RKO (cell line): ENCODE results near the gene TRIM22.
"Not testable (repeated sequence)": the region's sequence is repeated elsewhere in the genome, so short reads cannot be mapped to it uniquely, and the experiment has no call there.

ENCODE experiments used
- DNase-seq: peaks from one replicate; pipeline ENCODE4 v3.0.0-alpha.2; 2016; ENCODE audit warnings: low spot score

The TRIM22 gene

DNA sequence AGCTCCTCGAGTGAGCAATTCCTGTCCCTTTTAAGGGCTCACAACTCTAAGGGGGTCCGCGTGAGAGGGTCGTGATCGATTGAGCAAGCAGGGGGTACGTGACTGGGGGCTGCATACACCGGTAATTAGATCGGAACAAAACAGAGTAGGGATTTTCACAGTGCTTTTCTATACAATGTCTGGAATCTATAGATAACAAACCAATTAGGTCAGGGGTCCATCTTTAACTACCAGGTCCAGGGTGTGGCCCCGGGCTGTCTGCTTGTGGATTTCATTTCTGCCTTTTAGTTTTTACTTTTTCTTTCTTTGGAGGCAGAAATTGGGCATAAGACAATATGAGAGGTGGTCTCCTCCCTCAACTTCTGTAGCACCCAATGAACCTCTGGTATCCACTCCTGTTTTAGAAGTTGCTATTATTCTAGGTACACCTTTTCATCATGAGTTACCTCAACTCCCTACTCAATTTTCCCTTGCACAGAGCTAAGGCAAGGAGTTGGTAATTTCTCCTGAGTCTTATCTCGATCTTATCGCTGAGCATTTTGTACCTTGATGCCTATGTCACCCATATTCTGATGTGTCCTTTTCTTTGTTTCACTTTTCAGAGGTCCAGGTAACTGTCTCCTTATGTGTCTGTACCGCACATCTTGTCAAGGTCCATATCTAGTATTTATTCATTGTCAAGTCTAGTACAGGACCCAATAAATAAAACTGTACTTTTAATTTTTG, 1.8 kb downstream of the TRIM22 start:
- DNase-seq: not testable (repeated sequence)

- DNase-seq: no peak
These were observed 2.4 kb downstream of the TRIM22 start for GRCh38 chr11:5691964-5692361.

GRCh38 chr11:5694642-5695041, 5.1 kb downstream of the TRIM22 start:
- no peak for DNase-seq

GRCh38 chr11:5695580-5695979, 6.0 kb downstream of the TRIM22 start:
- no peak for DNase-seq

- DNase-seq: no peak
These were observed 6.6 kb downstream of the TRIM22 start for GRCh38 chr11:5696210-5696609.

GRCh38 chr11:5698281-5698680, 8.7 kb downstream of the TRIM22 start:
- no peak for DNase-seq

- no peak for DNase-seq
These were observed 10.9 kb downstream of the TRIM22 start for GRCh38 chr11:5700421-5701054.

DNA sequence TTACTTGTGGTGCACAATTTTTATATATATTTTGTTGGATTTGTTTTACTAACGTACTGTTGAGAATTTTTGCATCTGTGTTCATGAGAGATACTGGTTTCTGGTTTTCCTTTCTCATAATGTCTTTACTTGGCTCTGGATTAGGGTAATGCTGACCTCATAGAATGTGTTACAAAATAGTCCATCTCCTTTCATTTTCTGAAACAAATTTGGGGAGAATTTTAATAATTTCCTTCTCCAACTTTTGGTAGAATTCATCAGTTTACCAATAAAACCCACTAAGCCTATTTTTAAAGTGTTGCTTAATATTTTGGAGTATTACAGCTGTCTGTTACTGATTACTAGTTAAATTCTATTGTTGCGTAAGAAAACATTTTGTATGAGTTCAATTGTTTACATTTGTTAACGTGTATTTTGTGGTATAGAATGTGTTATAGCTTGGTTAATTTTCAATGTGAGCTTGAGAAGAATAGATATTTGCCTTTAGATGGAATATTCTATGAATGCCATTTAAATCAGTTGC, 11.5 kb downstream of the TRIM22 start:
- DNase-seq: no peak

DNA sequence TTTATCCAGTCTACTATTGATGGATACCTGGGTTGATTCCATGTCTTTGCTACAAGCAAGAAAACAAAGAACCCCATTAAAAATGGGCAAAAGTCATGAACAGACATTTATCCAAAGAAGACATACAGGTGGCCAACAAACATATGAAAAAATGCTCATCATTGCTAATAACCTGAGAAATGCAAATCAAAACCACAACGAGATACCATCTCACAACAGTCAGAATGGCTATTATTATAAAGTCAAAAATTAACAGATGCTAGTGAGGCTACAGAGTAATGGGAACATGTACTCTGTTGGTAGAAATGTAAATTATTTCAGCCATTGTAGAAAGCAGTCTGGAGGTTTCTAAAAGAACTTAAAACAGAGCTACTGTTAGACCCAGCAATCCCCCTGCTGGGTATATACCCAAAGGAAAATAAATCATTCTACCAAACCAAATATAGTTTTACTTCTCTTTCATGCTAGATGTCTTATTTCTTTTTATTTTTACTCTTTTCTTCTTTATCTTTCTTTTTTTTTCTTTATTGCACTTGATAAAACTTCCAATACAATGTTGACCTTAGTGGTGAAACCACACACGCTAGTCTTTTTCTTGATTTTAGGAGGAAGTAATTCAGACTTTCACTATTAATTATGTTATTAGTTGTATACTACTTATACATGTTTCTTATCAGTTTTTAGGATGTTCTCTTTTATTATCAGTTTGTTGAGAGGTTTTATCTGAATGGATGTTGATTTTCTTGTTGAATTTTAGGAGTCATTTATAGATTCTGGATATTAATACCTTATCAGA, 14.3 kb downstream of the TRIM22 start:
- no peak for DNase-seq

DNA sequence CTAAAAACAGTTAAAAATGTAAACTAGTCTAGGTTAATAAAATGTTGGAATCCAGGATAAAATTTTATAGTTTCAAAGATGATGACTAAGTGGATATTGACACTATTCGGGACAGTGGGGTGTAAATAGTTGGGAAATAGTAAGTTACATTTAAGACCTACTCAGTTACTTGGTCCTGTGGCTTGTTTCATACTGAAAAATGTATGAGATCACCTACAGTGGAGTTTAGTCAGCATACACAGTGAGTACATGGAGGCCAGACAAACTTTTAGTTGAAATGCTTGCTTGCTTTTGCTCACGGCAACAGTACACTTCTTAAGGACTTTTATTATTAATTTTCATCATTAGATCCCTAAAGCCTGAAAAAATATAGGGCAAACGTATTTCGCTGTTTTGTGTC, 16.1 kb downstream of the TRIM22 start:
- peak; percentile 9 for DNase-seq

DNA sequence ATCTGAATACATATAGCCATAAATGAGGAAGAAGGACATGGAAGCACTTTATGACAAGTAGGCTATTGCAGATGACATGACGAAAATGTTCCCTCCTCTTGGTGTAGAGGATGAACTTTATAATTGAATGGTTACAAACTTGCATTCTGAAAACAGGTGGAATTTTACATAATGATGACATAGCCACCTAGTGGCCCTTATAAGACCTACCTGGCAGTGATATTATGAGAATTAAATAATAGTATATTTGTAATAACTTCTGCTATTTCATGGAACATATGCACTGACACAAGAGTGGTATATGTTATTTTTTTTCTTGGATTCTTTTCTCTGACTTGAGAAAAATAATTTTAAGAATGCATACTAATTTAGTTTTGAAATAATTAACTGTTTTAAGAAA, 22.9 kb downstream of the TRIM22 start:
- DNase-seq: peak; percentile 28

DNA sequence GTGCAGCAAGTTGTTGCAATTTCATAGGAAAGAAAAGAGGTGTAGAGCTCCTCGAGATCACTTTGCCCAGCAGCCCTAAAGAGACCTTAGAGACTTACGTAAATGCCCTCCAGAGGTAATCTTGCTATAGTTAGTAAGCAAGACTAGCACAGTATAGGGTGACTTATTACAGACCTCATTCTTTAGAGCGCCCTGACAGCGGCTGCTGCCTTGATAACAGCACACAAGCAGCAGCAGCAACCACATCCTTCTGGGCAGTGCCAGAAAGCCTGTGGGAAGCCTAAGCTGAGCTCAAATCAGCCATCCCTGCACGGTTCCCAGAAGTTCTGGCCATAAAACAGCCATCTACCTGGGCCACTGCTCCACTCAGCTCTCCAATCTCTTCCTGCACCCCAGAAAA, 24.1 kb downstream of the TRIM22 start:
- no peak for DNase-seq

- DNase-seq: not testable (repeated sequence)
These were observed 26.9 kb downstream of the TRIM22 start for GRCh38 chr11:5716518-5716917.

DNA sequence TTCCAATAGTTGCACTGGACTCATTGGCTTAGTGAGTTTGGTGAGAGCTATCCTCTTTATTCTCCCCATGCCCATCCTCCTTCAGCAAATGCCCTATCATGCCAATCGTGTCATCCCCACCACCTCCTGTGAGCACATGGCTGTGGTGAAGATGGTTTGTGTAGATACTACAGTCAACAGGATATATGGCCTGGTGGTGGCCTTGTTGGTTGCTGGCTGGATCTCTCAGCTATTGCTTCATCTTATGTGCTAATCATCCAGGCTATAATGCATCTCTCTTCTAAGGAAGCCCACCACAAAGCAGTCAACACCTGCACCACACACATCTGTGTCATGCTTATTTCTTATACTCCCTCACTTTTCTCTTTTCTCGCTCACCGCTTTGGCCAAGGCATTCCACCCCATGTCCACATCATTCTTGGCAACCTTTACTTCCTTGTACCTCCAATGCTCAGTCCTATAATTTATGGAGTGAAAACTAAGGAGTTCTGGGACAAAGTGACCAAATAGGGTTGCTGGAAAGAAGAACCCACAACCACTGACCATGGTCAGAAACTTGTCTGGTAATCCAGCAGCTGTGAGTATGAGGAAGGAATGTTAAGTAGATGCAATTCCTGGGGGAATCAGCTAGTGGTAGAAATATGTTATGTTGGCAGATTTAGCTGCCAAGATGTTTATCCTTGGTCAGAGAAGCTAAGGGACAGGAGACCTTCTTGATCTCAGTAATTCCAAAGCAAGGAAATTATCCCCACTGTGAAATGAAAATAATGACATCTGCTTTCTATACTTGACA, 30.3 kb downstream of the TRIM22 start:
- no peak for DNase-seq

DNA sequence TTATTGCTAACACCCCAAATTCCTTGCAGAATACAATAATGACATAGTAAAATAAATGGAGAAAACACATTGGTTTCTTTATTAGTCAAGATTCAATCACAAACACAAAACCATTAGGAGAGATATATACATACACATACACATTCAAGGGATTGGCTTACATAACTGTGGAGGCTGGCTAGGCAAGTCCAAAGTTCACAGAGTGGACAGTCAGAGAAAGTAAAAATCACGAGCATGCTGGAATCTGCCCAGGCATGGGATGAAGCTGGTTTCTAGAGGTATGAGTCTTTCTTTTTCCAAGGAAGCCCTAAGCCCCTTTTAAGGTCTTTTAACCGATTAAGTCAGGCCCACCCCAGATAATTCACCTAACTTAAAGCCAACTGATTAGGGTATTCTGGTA, 33.0 kb downstream of the TRIM22 start:
- no peak for DNase-seq

- no peak for DNase-seq
These were observed 36.8 kb downstream of the TRIM22 start for GRCh38 chr11:5726351-5726750.

GRCh38 chr11:5727691-5728090, 38.1 kb downstream of the TRIM22 start:
- DNase-seq: no peak

GRCh38 chr11:5736396-5736795, 46.8 kb downstream of the TRIM22 start, which contains the start of gene OR56B1:
OR56B1 (plus strand) TSS chr11:5736448; CDS start chr11:5736517, 69 bp downstream.
- no peak for DNase-seq

DNA sequence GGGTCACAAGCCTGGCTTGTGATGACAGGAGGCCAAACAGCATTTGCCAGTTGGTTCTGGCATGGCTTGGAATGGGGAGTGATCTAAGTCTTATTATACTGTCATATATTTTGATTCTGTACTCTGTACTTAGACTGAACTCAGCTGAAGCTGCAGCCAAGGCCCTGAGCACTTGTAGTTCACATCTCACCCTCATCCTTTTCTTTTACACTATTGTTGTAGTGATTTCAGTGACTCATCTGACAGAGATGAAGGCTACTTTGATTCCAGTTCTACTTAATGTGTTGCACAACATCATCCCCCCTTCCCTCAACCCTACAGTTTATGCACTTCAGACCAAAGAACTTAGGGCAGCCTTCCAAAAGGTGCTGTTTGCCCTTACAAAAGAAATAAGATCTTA, 47.5 kb downstream of the TRIM22 start:
- no peak for DNase-seq

DNA sequence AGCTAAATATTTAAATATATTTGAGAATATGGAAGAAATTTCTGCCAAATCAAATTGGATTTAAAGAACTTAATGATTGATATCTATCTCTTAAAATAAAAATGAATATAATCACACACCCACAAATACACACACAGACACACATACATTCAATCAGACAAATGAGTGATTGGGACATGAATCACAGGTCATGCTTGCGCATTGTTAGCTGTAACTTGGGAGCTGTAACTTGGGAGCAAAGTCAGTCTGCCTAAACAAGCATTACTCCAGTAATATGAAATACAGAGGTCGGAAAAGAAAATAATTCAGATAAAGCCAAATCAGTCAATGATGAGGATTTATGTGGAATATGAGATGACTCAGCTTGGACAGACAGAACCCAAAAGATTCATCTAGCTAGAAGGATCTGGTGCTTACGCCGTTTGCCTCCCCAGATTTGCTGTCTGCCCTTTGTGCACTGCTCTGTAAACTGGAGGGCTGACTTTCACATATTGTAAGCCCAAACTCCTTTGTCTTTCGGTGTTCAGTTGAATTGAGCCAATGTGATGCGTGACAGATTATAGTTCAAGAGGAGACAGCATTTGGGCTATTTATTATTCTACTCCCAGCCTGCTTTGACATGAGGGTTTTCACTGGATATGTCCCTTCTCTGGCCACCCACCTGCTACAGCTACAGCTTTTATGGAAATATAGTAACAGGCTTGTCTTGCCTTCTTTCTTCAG, 48.2 kb downstream of the TRIM22 start:
- no peak for DNase-seq

DNA sequence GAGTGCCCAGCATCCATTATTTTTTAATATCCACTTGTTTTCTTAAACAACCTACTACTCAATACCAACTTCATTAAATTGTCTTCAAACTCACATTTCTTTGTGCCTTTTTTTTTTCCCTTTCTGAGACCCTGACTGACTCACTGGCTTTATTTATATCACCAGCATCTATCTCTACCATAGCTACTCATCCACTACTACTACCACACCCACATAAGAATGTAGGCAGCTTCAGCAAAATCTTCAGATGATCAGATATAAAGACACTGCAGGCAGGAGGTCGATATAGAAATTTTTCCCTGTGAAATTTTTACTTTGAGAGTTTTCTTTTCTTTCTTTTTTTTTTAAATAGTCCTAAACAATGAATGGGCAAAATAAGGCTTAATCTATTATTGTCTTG, 48.8 kb downstream of the TRIM22 start:
- DNase-seq: no peak
